A673 (cell line): ENCODE data around the gene PRPF40B. TPM values are rescaled to one million over a fixed set of nuclear protein-coding genes. Genes with fewer than 3 reads are reported as not detected.

Experiments used
- BruUV-seq: library from RNA; stranded (reverse); fragments of 400-500 nt; replicated peaks from 2 replicates; lab custom pipeline; 2021; lab: Mats Ljungman, UMichigan
- CTCF ChIA-PET: fragments of 300-600 bp; sonication (Branson Sonifier 250); formaldehyde crosslinking; loops from one replicate; lab custom pipeline; 2022; ENCODE audit warnings: antibody characterized with exemption; lab: Charles Lee
- POLR2A ChIA-PET: fragments of 300-600 bp; sonication (Branson Sonifier 250); formaldehyde crosslinking; loops from one replicate; lab custom pipeline; 2022; ENCODE audit warnings: antibody characterized with exemption; ENCODE audit not compliant: low non-redundant PET; lab: Charles Lee
- DNase-seq: peaks from one replicate; pipeline ENCODE4 v3.0.0-alpha.2; 2015; ENCODE audit warnings: low spot score
- H3K27ac ChIP-seq: fragments of 200-600 bp; sonication (generic); 2 replicates; pipeline ENCODE4 v1.5.1; 2016; ENCODE audit warnings: mixed run types, low read depth, mild to moderate bottlenecking, mixed read lengths, antibody characterized with exemption, low read length; ENCODE audit not compliant: poor library complexity, severe bottlenecking
- H3K27me3 ChIP-seq: fragments of 200-600 bp; sonication (generic); replicated peaks from 2 replicates; pipeline ENCODE4 v1.6.1; 2017; ENCODE audit warnings: mixed run types, low read depth, mild to moderate bottlenecking, mixed read lengths, antibody characterized with exemption, low read length; ENCODE audit not compliant: insufficient read depth, poor library complexity
- H3K36me3 ChIP-seq: fragments of 200-600 bp; sonication (generic); 2 replicates; pipeline ENCODE4 v1.6.1; 2016; ENCODE audit warnings: mixed run types, mild to moderate bottlenecking, mixed read lengths, antibody characterized with exemption, low read length; ENCODE audit not compliant: insufficient read depth, poor library complexity, severe bottlenecking
- H3K4me1 ChIP-seq: fragments of 200-600 bp; sonication (generic); 2 replicates; pipeline ENCODE4 v1.6.1; 2017; ENCODE audit warnings: mixed run types, mild to moderate bottlenecking, mixed read lengths, antibody characterized with exemption, low read length; ENCODE audit not compliant: insufficient read depth, poor library complexity, severe bottlenecking
- H3K4me3 ChIP-seq: fragments of 200-600 bp; sonication (generic); 2 replicates; pipeline ENCODE4 v1.5.1; 2016; ENCODE audit warnings: low read depth, mixed run types, mild to moderate bottlenecking, mixed read lengths, low read length; ENCODE audit not compliant: poor library complexity, severe bottlenecking
- H3K9me3 ChIP-seq: fragments of 200-600 bp; sonication (generic); 2 replicates; pipeline ENCODE4 v1.6.1; 2016; ENCODE audit warnings: mixed run types, low read depth, mild to moderate bottlenecking, mixed read lengths, antibody characterized with exemption, low read length; ENCODE audit not compliant: poor library complexity, severe bottlenecking
- CTCF ChIP-seq: fragments of 300-800, 200-600 bp; sonication (generic); conservative IDR thresholded peaks from 2 replicates; pipeline ENCODE4 v1.5.1; 2017; ENCODE audit warnings: low read depth, mild to moderate bottlenecking, antibody characterized with exemption, low read length, moderate library complexity, mixed read lengths
- EZH2 ChIP-seq: fragments of 200-600 bp; sonication (generic); IDR thresholded peaks from 2 replicates; pipeline ENCODE4 v1.6.1; 2017; ENCODE audit warnings: borderline replicate concordance, low read depth, mild to moderate bottlenecking, mixed read lengths, antibody characterized with exemption, low read length; ENCODE audit not compliant: poor library complexity, severe bottlenecking
- intact Hi-C: fragments of 100-400 bp; cut with micrococcal nuclease; formaldehyde crosslinking; loops from one replicate; pipeline ENCODE4 v1.10.0; 2022; ENCODE audit not compliant: unreplicated experiment
- total RNA-seq: library from RNA; stranded (reverse); gene quantifications from 2 replicates; pipeline ENCODE4 v1.2.3, GENCODE V29; 2021

The PRPF40B gene
- total RNA-seq, 1 experiment from 2014 or later = 14.0 TPM

GRCh38 chr12:49636574-49636973 is 13.2 kb downstream of the PRPF40B start:
- DNase-seq = no peak
- CTCF ChIA-PET = interaction anchor here (0.5 to 1.0 kb wide), 2 partner anchors 76 to 414 kb away, joined by 4 to 5 read pairs; no protein-coding TSS in a partner anchor
- Histone ChIP-seq H3K9me3 (no peaks in the 10 kb centered on the region), H3K27ac (no peak overlapping the region), H3K27me3 (no peaks in the 10 kb centered on the region), H3K36me3 (no peaks in the 10 kb centered on the region), H3K4me3 (no peak overlapping the region), H3K4me1 (no peaks in the 10 kb centered on the region)
- TF ChIP-seq EZH2 (no peak), CTCF (no peak)
- POLR2A ChIA-PET = no interaction called here
- no TSS peak for BruUV-seq
- intact Hi-C loops = no loop called here

DNA sequence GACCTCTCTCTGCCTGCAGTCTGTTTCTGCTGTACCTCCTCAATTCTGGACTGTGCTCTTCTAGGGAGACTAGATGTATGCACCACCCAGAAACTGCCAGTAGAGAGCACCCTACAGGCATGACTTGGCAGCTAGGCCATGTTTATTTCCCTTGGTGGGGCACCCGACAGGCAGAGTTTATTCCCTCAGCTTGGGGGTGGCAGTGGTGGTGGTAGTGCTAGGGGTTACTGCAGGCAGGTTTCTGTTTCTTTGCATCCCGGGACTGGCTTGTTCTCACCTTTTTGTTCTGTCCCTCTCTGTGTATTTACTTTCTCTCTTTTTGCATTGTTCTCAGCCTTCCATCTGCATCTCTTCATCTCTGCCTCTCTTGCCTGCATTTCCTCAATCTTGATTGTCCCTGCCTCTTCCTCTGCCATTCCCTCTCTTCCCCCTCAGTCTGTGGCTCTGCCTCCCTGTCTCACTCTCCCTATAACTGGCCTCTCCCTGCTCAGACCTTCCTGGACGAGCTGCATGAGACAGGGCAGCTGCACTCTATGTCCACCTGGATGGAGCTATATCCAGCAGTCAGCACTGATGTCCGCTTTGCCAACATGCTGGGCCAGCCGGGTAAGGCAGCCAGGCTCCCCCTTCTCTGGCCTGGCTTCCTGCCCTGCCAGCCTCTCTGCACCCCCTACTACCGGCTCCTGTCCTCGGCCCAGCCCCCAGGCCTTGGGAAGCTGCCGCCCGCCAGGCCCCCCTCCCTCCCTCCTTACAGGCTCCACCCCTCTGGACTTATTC is 13.8 kb downstream of the PRPF40B start:
- CTCF ChIA-PET = interaction anchor here (0.5 to 1.2 kb wide), 7 partner anchors 10 to 414 kb away, joined by 3 to 5 read pairs (median 4); partner anchors contain the start of gene TMBIM6
- intact Hi-C loops = no loop called here
- BruUV-seq = no TSS peak
- DNase-seq = peak; percentile 82
- H3K9me3 ChIP-seq = no peaks in the 10 kb centered on the region
- no peaks in the 10 kb centered on the region for H3K4me1 ChIP-seq
- H3K4me3 ChIP-seq = no peak overlapping the region
- no peaks in the 10 kb centered on the region for H3K36me3 ChIP-seq
- no peaks in the 10 kb centered on the region for H3K27me3 ChIP-seq
- H3K27ac ChIP-seq = no peak overlapping the region
- POLR2A ChIA-PET = interaction anchor here (0.5 kb wide), 2 partner anchors 80 to 503 kb away, joined by 4 to 6 read pairs; no protein-coding TSS in a partner anchor
- TF ChIP-seq EZH2 = no peak
- TF ChIP-seq CTCF = peak; percentile 79

DNA sequence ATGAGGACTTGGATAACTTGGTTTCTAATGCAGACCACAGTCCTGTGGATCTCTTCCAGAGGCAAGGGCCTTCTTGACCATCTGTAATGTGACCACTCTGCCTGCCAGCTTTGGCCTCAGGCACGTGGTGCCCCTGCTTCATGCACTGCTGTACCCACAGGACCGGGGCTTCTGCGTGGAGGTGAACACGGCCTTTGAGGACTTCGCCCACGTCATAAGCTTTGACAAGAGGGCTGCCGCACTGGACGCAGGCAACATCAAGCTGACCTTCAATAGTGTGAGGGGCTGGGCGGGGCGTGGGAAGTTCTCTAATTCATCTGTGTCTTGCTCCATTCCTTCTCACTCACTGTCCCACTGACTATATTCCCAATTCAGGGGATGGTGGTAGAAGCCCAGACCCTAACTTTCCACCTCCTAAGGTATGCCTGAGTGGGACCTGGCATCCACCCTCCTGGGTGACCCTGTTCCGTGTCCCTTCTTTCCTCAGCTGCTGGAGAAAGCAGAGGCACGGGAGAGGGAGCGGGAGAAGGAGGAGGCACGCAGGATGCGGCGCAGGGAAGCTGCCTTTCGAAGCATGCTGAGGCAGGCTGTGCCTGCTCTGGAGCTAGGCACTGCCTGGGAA is 18.5 kb downstream of the PRPF40B start:
- peaks cover 1% of the 10 kb centered on the region for H3K4me1 ChIP-seq
- DNase-seq = no peak
- no peaks in the 10 kb centered on the region for H3K27me3 ChIP-seq
- ChIA-PET POLR2A (interaction anchor here (0.6 kb wide), 1 partner anchor 148 kb away, joined by 15 read pairs; no protein-coding TSS in a partner anchor), CTCF (no interaction called here)
- H3K9me3 ChIP-seq = no peaks in the 10 kb centered on the region
- TF ChIP-seq CTCF = no peak
- no peak for TF ChIP-seq EZH2
- H3K4me3 ChIP-seq = no peak overlapping the region
- H3K36me3 ChIP-seq = peaks cover 23% of the 10 kb centered on the region
- no peak overlapping the region for H3K27ac ChIP-seq
- no TSS peak for BruUV-seq
- intact Hi-C loops = no loop called here
